AG09309 (cell line): ENCODE data around the gene TMEM86B.

Experiments
- DNase-seq: peaks from one replicate; pipeline ENCODE4 v3.0.0-alpha.2; 2010; ENCODE audit warnings: low read depth
- H3K4me3 ChIP-seq: 2 replicates; pipeline ENCODE4 v1.5.1; 2011; ENCODE audit warnings: mild to moderate bottlenecking, low read depth, low read length, moderate library complexity; ENCODE audit not compliant: control insufficient read depth
- CTCF ChIP-seq: IDR thresholded peaks from 2 replicates; pipeline ENCODE4 v1.5.1; 2011; ENCODE audit warnings: mild to moderate bottlenecking, low read depth, low read length, inconsistent platforms; ENCODE audit not compliant: insufficient read depth, control insufficient read depth; ENCODE audit errors: missing control alignments

TMEM86B gene

GRCh38 chr19:55241143-55241934 is 12.8 kb upstream of the TMEM86B start:
- DNase-seq, result no peak
- no peak for TF ChIP-seq CTCF
- H3K4me3 ChIP-seq, result no peak overlapping the region

- H3K4me3 ChIP-seq, result no peak overlapping the region
- DNase-seq, result no peak
- no peak for TF ChIP-seq CTCF
Measured at GRCh38 chr19:55240713-55241020, 12.1 kb upstream of the TMEM86B start.

GRCh38 chr19:55239004-55239403 is 10.4 kb upstream of the TMEM86B start:
- H3K4me3 ChIP-seq, result no peak overlapping the region
- DNase-seq, result no peak
- TF ChIP-seq CTCF, result no peak

GRCh38 chr19:55238030-55238429 is 9.5 kb upstream of the TMEM86B start:
- TF ChIP-seq CTCF, result no peak
- no peak for DNase-seq
- no peak overlapping the region for H3K4me3 ChIP-seq

- TF ChIP-seq CTCF, result no peak
Measured at GRCh38 chr19:55232986-55233385, 4.4 kb upstream of the TMEM86B start.

GRCh38 chr19:55232286-55232602 is 3.7 kb upstream of the TMEM86B start:
- no peak for TF ChIP-seq CTCF
- DNase-seq, result no peak
- H3K4me3 ChIP-seq, result no peak overlapping the region

More at GRCh38 chr19:55232986-55233385, 4.4 kb upstream of the TMEM86B start:
- no peak for DNase-seq
- H3K4me3 ChIP-seq, result no peak overlapping the region
